Endothelial cell of umbilical vein (primary cell): ENCODE data around the gene CEP164. TPM values are rescaled to one million over a fixed set of nuclear protein-coding genes. Genes with fewer than 3 reads are reported as not detected.

Experiments
- BruUV-seq: library from RNA; stranded (reverse); fragments of 400-500 nt; replicated peaks from 2 replicates; lab custom pipeline; 2021; lab: Mats Ljungman, UMichigan
- CTCF ChIA-PET: fragments of 300-600, 350-600 bp; sonication (Branson Sonifier 250); formaldehyde crosslinking; loops from one replicate; lab custom pipeline; 2021; ENCODE audit warnings: antibody characterized with exemption, inconsistent platforms; lab: Charles Lee
- POLR2A ChIA-PET: fragments of 300-600, 350-600 bp; sonication (Branson Sonifier 250); formaldehyde crosslinking; loops from one replicate; lab custom pipeline; 2021; ENCODE audit warnings: antibody characterized with exemption, inconsistent platforms; lab: Charles Lee
- DNase-seq: peaks from one replicate; pipeline ENCODE4 v3.0.0-alpha.2; 2011; ENCODE audit warnings: low read depth, low spot score
- FAIRE-seq: peaks from 2 replicates; lab custom pipeline; 2011; peaks lifted over from hg19 to GRCh38; lab: Jason Lieb, UNC
- H2AFZ ChIP-seq: 2 replicates; pipeline ENCODE4 v1.6.0; 2012; ENCODE audit warnings: low read depth, low read length, control low read depth, inconsistent platforms
- H3K27ac ChIP-seq: 2 replicates; pipeline ENCODE4 v1.5.1; 2011; ENCODE audit warnings: low read depth, mild to moderate bottlenecking, control low read depth, low read length, moderate library complexity; ENCODE audit not compliant: insufficient read depth
- H3K27me3 ChIP-seq, 2 experiments: 2 replicates each; pipeline versions ENCODE4 v1.6.0 to v1.6.1; 2011; ENCODE audit warnings: low read length in 2 of 2, mixed read lengths in 1 of 2; ENCODE audit not compliant: control insufficient read depth in 2 of 2, insufficient read depth in 2 of 2
- H3K36me3 ChIP-seq, 2 experiments: 2 replicates in 1 of 2; 3 replicates in 1 of 2; pipeline ENCODE4 v1.5.1; 2011; ENCODE audit warnings: low read length in 2 of 2, mild to moderate bottlenecking in 1 of 2, moderate library complexity in 1 of 2; ENCODE audit not compliant: control insufficient read depth in 2 of 2, insufficient read depth in 2 of 2; ENCODE audit errors: extremely low read depth in 1 of 2
- H3K4me1 ChIP-seq: 3 replicates; pipeline ENCODE4 v1.5.1; 2011; ENCODE audit warnings: mild to moderate bottlenecking, low read length; ENCODE audit not compliant: control insufficient read depth, insufficient read depth; ENCODE audit errors: extremely low read depth
- H3K4me2 ChIP-seq: 2 replicates; pipeline ENCODE4 v1.6.1; 2011; ENCODE audit warnings: low read length, control low read depth, mixed read lengths; ENCODE audit not compliant: insufficient read depth
- H3K4me3 ChIP-seq, 3 experiments: fragments of 200-600 bp in 1 of 3; sonication (generic), shearing (Covaris generic) in 1 of 3; replicated peaks in 1 of 3; 2 replicates each; pipeline ENCODE4 v1.5.1; 2011 to 2016; ENCODE audit warnings: control low read depth in 3 of 3, low read length in 3 of 3, mild to moderate bottlenecking in 2 of 3, inconsistent platforms in 1 of 3, low read depth in 1 of 3, moderate library complexity in 1 of 3; ENCODE audit not compliant: insufficient read depth in 1 of 3
- H3K79me2 ChIP-seq: 2 replicates; pipeline ENCODE4 v1.6.0; 2012; ENCODE audit warnings: low read length, inconsistent platforms; ENCODE audit not compliant: control insufficient read depth, insufficient read depth
- H3K9ac ChIP-seq: replicated peaks from 2 replicates; pipeline ENCODE3; 2011; ENCODE audit warnings: low read length, control low read depth; ENCODE audit not compliant: insufficient read depth; ENCODE audit errors: extremely low read depth
- H3K9me1 ChIP-seq: replicated peaks from 3 replicates; pipeline ENCODE4 v1.6.0; 2011; ENCODE audit warnings: mild to moderate bottlenecking, low read length; ENCODE audit not compliant: control insufficient read depth, insufficient read depth; ENCODE audit errors: extremely low read depth
- H3K9me3 ChIP-seq: replicated peaks from 2 replicates; pipeline ENCODE4 v1.5.1; 2012; ENCODE audit warnings: low read length, inconsistent platforms; ENCODE audit not compliant: control insufficient read depth, insufficient read depth
- H4K20me1 ChIP-seq: replicated peaks from 2 replicates; pipeline ENCODE3; 2011; ENCODE audit warnings: mild to moderate bottlenecking, low read length; ENCODE audit not compliant: control insufficient read depth, insufficient read depth; ENCODE audit errors: extremely low read depth
- EZH2 ChIP-seq: IDR thresholded peaks from 2 replicates; pipeline ENCODE4 v1.6.1; 2012; ENCODE audit warnings: borderline replicate concordance, low read depth, mild to moderate bottlenecking, moderate library complexity, low read length, inconsistent platforms; ENCODE audit not compliant: severe bottlenecking
- FOS ChIP-seq: IDR thresholded peaks from 2 replicates; pipeline ENCODE4 v1.6.1; 2011; ENCODE audit warnings: mild to moderate bottlenecking, low read length, moderate library complexity, borderline replicate concordance; ENCODE audit not compliant: insufficient read depth
- GATA2 ChIP-seq: IDR thresholded peaks from 2 replicates; pipeline ENCODE4 v1.7.0; 2011; ENCODE audit warnings: low read depth, mild to moderate bottlenecking, moderate library complexity, mixed read lengths, low read length; ENCODE audit not compliant: insufficient read length, insufficient read depth
- JUN ChIP-seq: IDR thresholded peaks from 2 replicates; pipeline ENCODE4 v1.6.1; 2011; ENCODE audit warnings: borderline replicate concordance, low read depth; ENCODE audit not compliant: insufficient read length, insufficient read depth
- MYC ChIP-seq: IDR thresholded peaks from one replicate; pipeline ENCODE4 v1.6.1; 2011; ENCODE audit warnings: mild to moderate bottlenecking, low read depth, low read length
- POLR2A ChIP-seq: IDR thresholded peaks from 2 replicates; pipeline ENCODE4 v1.6.1; 2012; ENCODE audit warnings: low read depth, mild to moderate bottlenecking, control low read depth, low read length
- POLR2AphosphoS5 ChIP-seq: IDR thresholded peaks from 2 replicates; pipeline ENCODE4 v1.6.1; 2012; ENCODE audit warnings: low read depth, mild to moderate bottlenecking, control low read depth, low read length, moderate library complexity; ENCODE audit not compliant: insufficient read depth
- dilution Hi-C: fragments of 300-500 bp; cut with MboI; formaldehyde crosslinking; loops from one replicate; pipeline ENCODE4 v1.15.0; 2019; ENCODE audit warnings: low sequenced_read_pairs; ENCODE audit not compliant: extremely low pct_ligation_motif_present
- intact Hi-C: fragments of 100-400 bp; cut with micrococcal nuclease; formaldehyde crosslinking; loops from one replicate; pipeline ENCODE4 v1.10.0; 2022
- polyA plus RNA-seq, 4 experiments: library from polyadenylated mRNA; depleted of rRNA in 3 of 4; stranded (reverse) in 3 of 4; unstranded in 1 of 4; fragments of >200 nt; gene quantifications; 2 replicates each; pipeline versions ENCODE4 v1.2.1 to v1.2.3, GENCODE V29; 2011 to 2012; ENCODE audit warnings: missing spikeins in 1 of 4
- total RNA-seq: library from RNA; stranded (reverse); gene quantifications from 2 replicates; pipeline ENCODE4 v1.2.3, GENCODE V29; 2021
- TF ChIP-seq, protein P1 (sequence below), 2 donors: IDR thresholded peaks; 1 replicate in 1 of 2; 2 replicates in 1 of 2; pipeline ENCODE4 v1.5.1; 2011; ENCODE audit warnings: low read length in 2 of 2, mild to moderate bottlenecking in 2 of 2, moderate library complexity in 2 of 2, control low read depth in 1 of 2, inconsistent platforms in 1 of 2, low read depth in 1 of 2; ENCODE audit not compliant: insufficient read depth in 1 of 2; ENCODE audit errors: extremely low read depth in 1 of 2
- TF ChIP-seq, protein P2 (sequence below): IDR thresholded peaks from 2 replicates; pipeline ENCODE4 v1.6.1; 2011; ENCODE audit not compliant: insufficient read depth, insufficient read length

The CEP164 gene
- total and polyA plus RNA-seq, 2 donors (not counting 3 experiments of a cell fraction or from before 2014, with no cell fraction given): 22.7 to 48.4 TPM

DNA sequence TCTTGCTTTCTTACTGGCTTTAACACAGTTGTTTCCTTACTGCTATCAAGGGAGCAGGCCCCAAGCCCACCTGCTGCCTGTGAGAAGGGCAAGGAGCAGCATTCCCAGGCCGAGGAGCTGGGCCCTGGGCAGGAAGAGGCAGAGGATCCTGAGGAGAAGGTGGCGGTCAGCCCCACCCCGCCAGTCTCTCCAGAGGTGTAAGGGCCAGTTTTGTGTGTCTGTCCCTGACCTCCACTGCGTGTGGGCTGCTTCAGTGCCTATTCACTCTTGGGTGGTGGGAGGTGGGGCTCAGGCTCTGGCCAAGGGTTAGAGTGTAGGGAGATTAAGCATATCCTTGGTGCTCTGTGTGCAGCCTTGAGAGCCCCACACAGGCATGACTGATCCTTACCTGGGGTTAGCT is 55.1 kb downstream of the CEP164 start:
- dilution Hi-C loops: no loop called here
- H4K20me1 ChIP-seq: no peaks in the 10 kb centered on the region
- peaks cover 19% of the 10 kb centered on the region for H3K4me1 ChIP-seq
- no peaks in the 10 kb centered on the region for H3K9me1 ChIP-seq
- DNase-seq: no peak
- FAIRE-seq: no peak
- H3K36me3 ChIP-seq: peaks cover 2 to 33% of the 10 kb centered on the region in 2 experiments
- ChIA-PET POLR2A (no interaction called here), CTCF (interaction anchor here (1.0 to 1.4 kb wide), 2 partner anchors 12 to 43 kb away, joined by 3 read pairs; no protein-coding TSS in a partner anchor)
- no peak overlapping the region for H3K4me2 ChIP-seq
- H3K4me3 ChIP-seq: no peak overlapping the region
- no peak for TF ChIP-seq FOS
- TF ChIP-seq, protein P1, sequence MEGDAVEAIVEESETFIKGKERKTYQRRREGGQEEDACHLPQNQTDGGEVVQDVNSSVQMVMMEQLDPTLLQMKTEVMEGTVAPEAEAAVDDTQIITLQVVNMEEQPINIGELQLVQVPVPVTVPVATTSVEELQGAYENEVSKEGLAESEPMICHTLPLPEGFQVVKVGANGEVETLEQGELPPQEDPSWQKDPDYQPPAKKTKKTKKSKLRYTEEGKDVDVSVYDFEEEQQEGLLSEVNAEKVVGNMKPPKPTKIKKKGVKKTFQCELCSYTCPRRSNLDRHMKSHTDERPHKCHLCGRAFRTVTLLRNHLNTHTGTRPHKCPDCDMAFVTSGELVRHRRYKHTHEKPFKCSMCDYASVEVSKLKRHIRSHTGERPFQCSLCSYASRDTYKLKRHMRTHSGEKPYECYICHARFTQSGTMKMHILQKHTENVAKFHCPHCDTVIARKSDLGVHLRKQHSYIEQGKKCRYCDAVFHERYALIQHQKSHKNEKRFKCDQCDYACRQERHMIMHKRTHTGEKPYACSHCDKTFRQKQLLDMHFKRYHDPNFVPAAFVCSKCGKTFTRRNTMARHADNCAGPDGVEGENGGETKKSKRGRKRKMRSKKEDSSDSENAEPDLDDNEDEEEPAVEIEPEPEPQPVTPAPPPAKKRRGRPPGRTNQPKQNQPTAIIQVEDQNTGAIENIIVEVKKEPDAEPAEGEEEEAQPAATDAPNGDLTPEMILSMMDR (IDR thresholded peaks at IDR 0.05; ENCODE audit: extremely low read depth in 1 of 2, insufficient read depth in 1 of 2, low read depth in 1 of 2, low read length in 2 of 2): no peak
- no peak for TF ChIP-seq MYC
- TF ChIP-seq EZH2: no peak
- no peak for TF ChIP-seq POLR2A
- TF ChIP-seq, protein P2, sequence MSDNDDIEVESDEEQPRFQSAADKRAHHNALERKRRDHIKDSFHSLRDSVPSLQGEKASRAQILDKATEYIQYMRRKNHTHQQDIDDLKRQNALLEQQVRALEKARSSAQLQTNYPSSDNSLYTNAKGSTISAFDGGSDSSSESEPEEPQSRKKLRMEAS: no peak
- TF ChIP-seq GATA2: no peak
- no peak for TF ChIP-seq JUN
- no peak for TF ChIP-seq POLR2AphosphoS5
- BruUV-seq: no TSS peak
- no peak overlapping the region for H3K27ac ChIP-seq
- H3K9me3 ChIP-seq: no peaks in the 10 kb centered on the region
- no peak overlapping the region for H3K9ac ChIP-seq
- H3K79me2 ChIP-seq: no peaks in the 10 kb centered on the region
- intact Hi-C loops: no loop called here
- no peak overlapping the region for H2AFZ ChIP-seq
- no peaks in the 10 kb centered on the region for H3K27me3 ChIP-seq
